HG03060 (cell line): ENCODE measurements around the gene IER3.

Experiments
- ATAC-seq: cut with Tn5 transposase; IDR thresholded peaks from one replicate; pipeline ENCODE4 v1.9.1; 2021; ENCODE audit warnings: low read depth, moderate number of reproducible peaks; ENCODE audit not compliant: unreplicated experiment

Gene IER3

DNA sequence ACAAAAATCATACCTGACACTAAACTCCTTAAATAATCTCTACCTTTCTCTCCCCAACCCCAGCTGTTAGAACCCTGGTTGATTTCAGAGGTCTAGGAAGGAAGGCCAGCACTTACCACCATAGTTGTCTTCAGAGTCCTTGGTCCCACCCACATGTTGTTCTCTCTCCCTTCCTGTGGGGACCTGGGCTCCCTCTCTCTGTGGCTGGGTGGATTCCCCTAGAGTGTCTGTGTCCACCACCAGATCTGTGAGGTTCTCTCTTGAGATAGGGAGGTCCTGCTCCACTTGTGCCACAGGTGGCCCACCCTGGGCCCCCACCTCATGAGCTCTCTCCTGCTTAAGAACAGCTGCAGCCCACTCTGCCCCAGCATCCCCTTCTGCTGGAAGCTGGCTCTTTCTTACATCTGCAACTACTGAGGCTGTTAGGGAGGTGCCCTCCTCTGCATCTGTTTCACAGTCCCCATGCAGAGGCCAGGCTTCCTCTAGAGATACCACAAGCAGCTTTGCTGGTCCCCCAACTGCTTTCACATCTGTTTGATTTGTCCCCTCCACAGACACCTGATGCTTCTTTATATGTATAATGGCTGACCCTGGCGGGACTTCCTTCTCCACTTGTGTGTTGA is 32.5 kb downstream of the IER3 start:
- no peak for ATAC-seq

GRCh38 chr6:30709101-30709868 is 35.1 kb downstream of the IER3 start:
- no peak for ATAC-seq

DNA sequence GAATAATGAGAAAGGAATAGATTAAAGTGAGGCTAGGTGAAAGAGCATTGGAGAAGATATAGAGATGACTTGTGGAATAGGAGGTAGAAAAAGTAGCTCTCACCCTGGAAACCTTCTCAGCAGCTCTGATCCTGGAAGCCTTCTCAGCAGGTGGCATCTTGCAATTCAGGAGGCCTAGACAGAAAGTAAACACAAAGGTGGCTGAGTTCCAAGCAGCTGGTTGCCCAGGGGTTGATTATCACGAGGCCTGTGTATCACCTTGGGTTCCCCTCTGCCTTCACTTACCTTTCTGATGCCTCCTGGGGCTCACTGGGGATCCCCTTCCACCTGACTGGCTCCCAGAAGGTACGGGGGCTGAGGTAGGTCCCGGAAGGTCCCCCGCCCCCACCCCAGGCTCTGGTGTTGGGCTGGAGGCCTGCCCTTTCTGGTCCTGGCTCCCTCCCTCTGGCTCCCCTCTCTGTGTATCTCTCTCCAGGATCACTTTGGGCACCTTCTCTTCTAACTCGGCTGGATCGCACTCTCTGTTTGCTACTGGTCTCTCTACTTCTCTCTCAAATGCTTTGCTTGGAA is 37.0 kb downstream of the IER3 start:
- no peak for ATAC-seq

DNA sequence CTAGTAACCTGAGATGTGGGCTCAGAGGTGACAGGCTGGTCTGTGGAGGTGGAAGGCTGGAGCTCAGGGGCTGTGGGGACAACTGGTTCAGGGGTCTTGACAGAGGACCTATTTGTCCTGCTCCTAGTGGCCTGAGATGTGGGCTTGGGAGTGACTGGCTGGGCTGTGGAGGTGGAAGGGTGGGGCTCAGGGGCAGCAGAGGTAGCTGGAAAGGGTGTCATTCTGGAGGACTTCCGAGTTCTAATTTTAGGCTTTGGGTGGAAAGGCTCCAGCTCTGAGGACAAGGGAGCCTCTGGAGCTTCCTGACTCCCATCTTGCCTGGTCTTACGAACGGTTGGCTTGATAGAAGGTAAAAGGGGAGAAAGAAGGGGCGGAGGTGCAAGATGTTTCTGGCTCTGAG is 38.7 kb downstream of the IER3 start:
- ATAC-seq, result no peak

DNA sequence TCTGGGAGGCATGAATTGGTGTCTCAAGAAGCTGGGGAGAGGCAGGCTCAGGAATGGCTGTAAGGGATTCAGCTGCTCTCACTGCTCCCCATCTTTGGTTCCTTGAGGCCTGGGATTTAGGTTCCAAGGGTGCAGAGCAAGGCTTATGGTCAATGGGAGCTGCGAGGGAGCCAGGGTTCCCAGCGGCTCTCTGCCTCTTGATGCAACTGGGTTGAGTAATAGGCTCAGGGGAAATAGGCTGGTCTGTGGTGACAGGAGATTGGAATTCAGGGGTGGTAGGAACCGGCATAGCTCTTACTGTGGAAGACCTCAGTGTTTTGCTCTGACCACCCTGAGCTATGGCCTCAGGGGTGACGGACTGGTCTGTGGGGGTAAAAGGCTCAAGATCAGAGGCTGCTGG is 40.5 kb downstream of the IER3 start:
- no peak for ATAC-seq

DNA sequence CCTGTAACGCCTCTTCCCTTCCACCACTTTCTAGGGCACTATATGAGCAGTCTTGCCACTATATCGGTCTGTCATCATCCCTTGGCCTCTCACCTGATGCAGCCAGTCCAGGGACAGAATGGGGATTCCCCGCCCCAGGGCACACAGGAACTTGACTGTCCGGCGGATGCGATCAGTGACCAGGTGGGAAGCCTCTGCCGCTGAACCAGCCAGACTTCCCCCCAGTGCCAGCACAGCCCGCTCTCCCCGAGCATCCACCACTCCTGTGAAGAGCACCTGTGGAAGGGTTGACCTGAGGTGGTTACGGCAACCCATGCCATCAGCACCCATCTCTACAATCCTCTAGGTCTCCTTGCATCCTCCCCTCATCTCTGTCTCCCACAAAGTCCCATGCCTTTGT is 41.3 kb downstream of the IER3 start:
- no peak for ATAC-seq

DNA sequence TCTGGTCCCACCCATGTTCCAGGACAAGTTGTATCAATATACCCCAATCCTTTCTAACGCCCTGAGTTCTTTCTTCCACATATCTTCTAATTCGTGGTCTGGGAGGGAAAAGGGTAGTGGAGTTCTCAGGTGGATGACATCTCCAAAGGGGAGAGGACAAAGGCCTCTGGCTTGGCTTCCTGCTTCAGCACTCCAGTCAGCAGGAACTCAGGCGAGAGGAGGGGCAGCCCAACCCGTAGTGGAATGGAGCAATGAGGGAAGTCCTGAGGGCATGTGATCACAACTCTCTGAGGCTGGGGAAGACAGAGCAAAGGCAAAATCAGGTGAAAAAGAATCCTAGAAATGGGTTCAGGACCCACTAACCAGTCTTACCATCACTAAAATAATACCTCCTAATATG is 44.0 kb downstream of the IER3 start:
- no peak for ATAC-seq

DNA sequence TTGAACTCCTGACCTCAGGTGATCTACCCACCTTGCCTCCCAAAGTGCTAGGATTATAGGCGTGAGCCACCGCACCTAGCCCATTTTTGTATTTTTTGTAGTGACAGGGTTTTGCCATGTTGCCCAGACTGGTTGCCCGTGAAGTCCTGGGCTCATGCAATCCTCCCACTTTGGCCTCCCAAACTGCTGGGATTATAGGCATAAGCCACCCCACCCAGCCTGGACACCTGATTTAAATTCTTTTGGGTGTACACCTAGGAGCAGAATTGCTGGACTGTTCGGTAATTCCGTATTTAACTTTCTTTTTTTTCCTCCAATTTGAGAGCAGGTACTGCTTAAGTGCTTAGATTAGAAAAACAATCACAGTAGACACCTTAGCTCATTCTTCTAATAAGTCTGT is 47.9 kb downstream of the IER3 start:
- ATAC-seq, result no peak
